ENCODE data around the gene TGM4. TPM values are rescaled to one million over a fixed set of nuclear protein-coding genes. Genes with fewer than 3 reads are reported as not detected.

TGM4 gene
- total RNA-seq, 3 donors from 2014 or later = 0.16 TPM; not detected in 2

DNA sequence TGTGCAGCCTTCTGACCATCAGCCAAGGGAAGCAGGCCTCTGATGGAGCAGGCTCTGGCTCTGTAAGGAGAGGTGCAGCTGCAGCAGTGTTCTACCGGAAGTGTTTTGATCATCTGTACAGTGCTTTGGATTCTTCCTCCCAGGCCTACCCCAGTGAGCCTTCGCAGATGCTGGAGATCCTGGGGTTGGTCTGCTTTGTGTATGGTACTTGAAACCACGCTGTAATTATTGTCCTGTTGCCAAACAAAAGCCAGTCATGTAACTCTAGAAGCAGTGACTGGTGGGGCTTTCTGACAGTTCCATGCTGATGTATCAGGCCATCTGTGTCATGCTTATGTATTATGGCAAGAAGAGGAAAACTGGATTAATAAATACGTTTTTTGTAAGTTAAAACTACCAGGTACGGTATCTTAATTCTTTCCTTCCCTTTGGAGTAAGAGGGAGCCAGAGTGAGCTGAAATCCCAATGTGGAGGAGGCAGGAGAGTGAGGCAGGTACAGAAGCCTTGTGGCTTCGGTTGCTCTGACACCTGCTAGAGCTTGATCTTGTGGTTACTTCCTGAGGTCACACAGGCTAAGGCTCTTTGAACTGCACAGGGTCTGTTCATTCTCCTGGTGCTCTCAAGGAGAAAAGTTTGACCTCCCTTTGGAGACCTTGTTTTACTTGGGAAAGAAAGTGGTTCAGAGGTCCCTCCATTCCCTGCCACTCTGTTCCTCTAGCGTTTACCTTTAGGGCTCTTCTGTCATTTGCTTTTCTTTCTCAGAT is 9.0 kb upstream of the TGM4 start:
- Histone ChIP-seq H3K4me3 (no peak overlapping the region), H3K27me3 (no peaks in the 10 kb centered on the region), H3K9me3 (no peaks in the 10 kb centered on the region), H3K36me3 (no peaks in the 10 kb centered on the region), H3K4me1 (peaks cover 5 to 7% of the 10 kb centered on the region in 2 donors), H3K27ac (no peak overlapping the region)
- DNase-seq (ENCODE audit: low spot score in 2 of 2) = no peak
- TF ChIP-seq, protein P1, sequence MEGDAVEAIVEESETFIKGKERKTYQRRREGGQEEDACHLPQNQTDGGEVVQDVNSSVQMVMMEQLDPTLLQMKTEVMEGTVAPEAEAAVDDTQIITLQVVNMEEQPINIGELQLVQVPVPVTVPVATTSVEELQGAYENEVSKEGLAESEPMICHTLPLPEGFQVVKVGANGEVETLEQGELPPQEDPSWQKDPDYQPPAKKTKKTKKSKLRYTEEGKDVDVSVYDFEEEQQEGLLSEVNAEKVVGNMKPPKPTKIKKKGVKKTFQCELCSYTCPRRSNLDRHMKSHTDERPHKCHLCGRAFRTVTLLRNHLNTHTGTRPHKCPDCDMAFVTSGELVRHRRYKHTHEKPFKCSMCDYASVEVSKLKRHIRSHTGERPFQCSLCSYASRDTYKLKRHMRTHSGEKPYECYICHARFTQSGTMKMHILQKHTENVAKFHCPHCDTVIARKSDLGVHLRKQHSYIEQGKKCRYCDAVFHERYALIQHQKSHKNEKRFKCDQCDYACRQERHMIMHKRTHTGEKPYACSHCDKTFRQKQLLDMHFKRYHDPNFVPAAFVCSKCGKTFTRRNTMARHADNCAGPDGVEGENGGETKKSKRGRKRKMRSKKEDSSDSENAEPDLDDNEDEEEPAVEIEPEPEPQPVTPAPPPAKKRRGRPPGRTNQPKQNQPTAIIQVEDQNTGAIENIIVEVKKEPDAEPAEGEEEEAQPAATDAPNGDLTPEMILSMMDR (IDR thresholded peaks at IDR 0.05) = no peak
- TF ChIP-seq POLR2A (IDR thresholded peaks at IDR 0.05) (no peak), POLR2AphosphoS5 (IDR thresholded peaks at IDR 0.05) (no peak)
- intact Hi-C loops (cut with DNase I; ENCODE audit: low total_unique reads) = no loop called here

DNA sequence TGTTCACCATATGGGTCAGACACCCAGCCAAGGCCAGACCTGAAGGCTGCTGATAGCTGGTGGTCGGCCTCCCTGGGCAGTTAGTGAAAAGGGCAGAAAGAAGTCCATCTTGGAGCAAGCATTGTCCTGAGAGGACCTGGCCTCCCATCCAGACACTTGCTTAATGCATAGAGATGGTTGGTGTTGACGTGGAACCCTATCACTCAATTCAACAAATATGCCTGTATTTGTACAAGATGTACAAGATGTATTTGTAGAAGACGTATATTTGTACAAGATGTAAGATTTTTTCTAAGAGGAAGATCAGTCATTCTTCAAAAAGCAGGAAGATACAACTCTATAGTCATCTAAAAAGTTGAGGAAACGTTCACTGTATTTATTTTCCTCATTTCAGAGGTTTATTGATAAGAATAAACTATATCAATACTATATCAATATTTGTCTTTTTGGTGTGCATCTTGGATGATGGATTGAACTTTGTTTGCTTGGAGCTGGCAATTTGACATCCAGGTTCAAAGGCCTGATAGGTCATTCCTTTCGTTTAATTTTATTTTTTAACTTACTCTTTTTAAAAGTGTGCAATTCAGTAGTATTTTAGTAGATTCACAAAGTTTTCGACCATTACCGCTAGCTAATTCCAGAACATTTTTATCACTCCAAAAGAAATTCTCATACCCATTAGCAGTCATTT is 6.8 kb upstream of the TGM4 start:
- intact Hi-C loops (cut with DNase I; ENCODE audit: low total_unique reads) = no loop called here
- TF ChIP-seq POLR2AphosphoS5 (IDR thresholded peaks at IDR 0.05) (no peak), POLR2A (IDR thresholded peaks at IDR 0.05) (no peak)
- TF ChIP-seq, protein P1 (IDR thresholded peaks at IDR 0.05) = no peak
- no peaks in the 10 kb centered on the region for H3K27me3 ChIP-seq
- H3K27ac ChIP-seq = no peak overlapping the region
- no peak overlapping the region for H3K4me3 ChIP-seq
- DNase-seq (ENCODE audit: low spot score in 2 of 2) = no peak
- H3K9me3 ChIP-seq = no peaks in the 10 kb centered on the region
- H3K4me1 ChIP-seq = peaks cover 4% of the 10 kb centered on the region in 2 donors
- H3K36me3 ChIP-seq = no peaks in the 10 kb centered on the region

DNA sequence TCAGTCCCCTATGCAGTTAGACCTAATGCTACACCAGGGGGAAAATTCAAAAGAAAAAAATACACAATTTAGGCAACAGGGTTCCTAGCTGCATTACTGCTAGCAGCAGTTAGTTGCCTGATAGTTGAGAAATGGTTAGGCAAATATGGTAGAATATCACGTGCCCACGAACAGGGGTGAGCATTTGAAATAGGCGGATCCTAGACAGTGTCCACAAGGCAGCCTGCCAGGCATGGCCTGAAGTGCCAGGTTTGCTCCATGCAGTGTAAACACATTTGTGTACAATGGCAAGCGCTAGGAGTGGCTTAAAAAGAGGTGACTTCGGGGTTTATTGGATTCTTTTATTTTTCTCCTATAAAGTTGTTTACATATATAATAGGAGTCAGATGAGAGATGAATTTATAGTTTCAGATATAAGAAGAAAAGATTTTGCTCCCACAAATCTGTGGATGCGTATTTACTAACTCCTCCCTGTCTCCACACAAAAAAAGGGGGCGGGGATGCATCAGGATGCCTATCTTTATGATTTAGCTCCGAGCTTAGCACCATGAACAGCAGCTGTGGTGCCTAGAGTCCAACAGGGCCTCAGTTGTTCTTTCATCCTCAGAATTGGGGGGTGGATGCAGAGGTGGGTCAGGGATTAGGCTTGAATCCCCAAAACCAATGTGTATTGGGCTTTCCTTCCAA is 3.9 kb upstream of the TGM4 start:
- no peaks in the 10 kb centered on the region for H3K4me1 ChIP-seq
- DNase-seq (ENCODE audit: low spot score in 2 of 2) = peak in 1 of 2 donors; percentile 68
- no peak for TF ChIP-seq POLR2AphosphoS5 (IDR thresholded peaks at IDR 0.05)
- TF ChIP-seq POLR2A (IDR thresholded peaks at IDR 0.05) = no peak
- TF ChIP-seq, protein P1 (IDR thresholded peaks at IDR 0.05) = no peak
- H3K27ac ChIP-seq = no peak overlapping the region
- no peaks in the 10 kb centered on the region for H3K27me3 ChIP-seq
- intact Hi-C loops (cut with DNase I; ENCODE audit: low total_unique reads) = no loop called here
- no peaks in the 10 kb centered on the region for H3K9me3 ChIP-seq
- H3K4me3 ChIP-seq = no peak overlapping the region
- no peaks in the 10 kb centered on the region for H3K36me3 ChIP-seq

DNA sequence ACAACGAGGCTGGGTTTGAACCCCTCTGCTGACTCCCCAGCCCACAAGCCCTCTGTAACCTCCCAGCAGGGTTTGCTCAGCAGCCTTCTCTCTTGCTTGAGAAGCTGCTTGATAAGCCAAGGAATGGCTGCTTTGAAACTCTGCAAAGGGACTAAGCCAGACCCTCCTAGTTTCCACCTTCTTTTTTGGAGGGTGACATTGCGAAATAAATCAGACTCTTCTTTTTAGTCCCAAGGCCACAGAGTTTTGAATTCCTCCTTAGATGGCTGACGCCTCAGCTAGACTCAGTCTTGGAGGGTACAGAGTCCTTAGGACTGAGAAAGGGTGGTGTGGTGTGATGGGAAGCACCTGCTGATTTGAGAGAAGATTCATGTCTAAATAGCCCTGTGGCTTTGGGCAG is 1.2 kb downstream of the TGM4 start:
- DNase-seq (ENCODE audit: low spot score in 2 of 2) = no peak
- TF ChIP-seq, protein P1 (IDR thresholded peaks at IDR 0.05) = no peak
- TF ChIP-seq POLR2A (IDR thresholded peaks at IDR 0.05) (no peak), POLR2AphosphoS5 (IDR thresholded peaks at IDR 0.05) (no peak)
- intact Hi-C loops (cut with DNase I; ENCODE audit: low total_unique reads) = no loop called here
- no peak overlapping the region for H3K27ac ChIP-seq
- H3K4me3 ChIP-seq = no peak overlapping the region
- H3K4me1 ChIP-seq = no peaks in the 10 kb centered on the region
- H3K27me3 ChIP-seq = no peaks in the 10 kb centered on the region
- H3K9me3 ChIP-seq = no peaks in the 10 kb centered on the region
- H3K36me3 ChIP-seq = no peaks in the 10 kb centered on the region

DNA sequence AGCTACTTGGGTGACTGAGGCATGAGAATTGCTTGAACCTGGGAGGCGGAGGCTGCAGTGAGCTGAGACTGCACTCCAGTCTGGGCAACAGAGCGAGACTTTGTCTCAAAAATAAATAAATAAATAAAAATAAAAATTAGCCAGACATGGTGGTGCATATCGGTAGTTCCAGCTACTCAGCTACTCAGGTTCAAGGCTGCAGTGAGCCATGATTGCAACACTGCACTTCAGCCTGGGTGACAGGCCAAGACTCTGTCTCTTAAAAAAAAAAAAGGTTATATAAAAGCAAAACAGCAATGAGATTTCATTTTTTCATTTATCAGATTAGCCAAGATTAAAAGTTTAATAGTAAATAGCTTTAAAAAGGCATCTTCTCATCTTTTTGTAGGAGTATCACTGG is 2.9 kb downstream of the TGM4 start:
- DNase-seq (ENCODE audit: low spot score in 2 of 2) = no peak
- Histone ChIP-seq H3K9me3 (no peaks in the 10 kb centered on the region), H3K27ac (no peak overlapping the region), H3K27me3 (no peaks in the 10 kb centered on the region), H3K36me3 (no peaks in the 10 kb centered on the region), H3K4me1 (no peaks in the 10 kb centered on the region), H3K4me3 (no peak overlapping the region)
- intact Hi-C loops (cut with DNase I; ENCODE audit: low total_unique reads) = no loop called here
- no peak for TF ChIP-seq POLR2AphosphoS5 (IDR thresholded peaks at IDR 0.05)
- TF ChIP-seq POLR2A (IDR thresholded peaks at IDR 0.05) = no peak
- TF ChIP-seq, protein P1 (IDR thresholded peaks at IDR 0.05) = no peak

Data from breast epithelium (tissue), 4 donors.